Ovary (tissue), 3 donors: Measurements from ENCODE around the gene RAP2B.

Experiments
- POLR2A ChIP-seq: fragments of 450-650 bp; IDR thresholded peaks from one replicate; pipeline ENCODE4 v1.6.1; 2017; ENCODE audit warnings: antibody characterized with exemption, mild to moderate bottlenecking, moderate library complexity
- TF ChIP-seq, protein P1 (sequence below), 3 donors: fragments of 450-650 bp in 2 of 3; fragments of 200-600 bp in 1 of 3; IDR thresholded peaks; one replicate each; pipeline versions ENCODE4 v1.5.1 to v1.8.0; 2016 to 2022; ENCODE audit warnings: antibody characterized with exemption in 3 of 3, mild to moderate bottlenecking in 1 of 3
- donor health status: DM: no; HTN: no; CAD: no.

- TF ChIP-seq, protein P1, sequence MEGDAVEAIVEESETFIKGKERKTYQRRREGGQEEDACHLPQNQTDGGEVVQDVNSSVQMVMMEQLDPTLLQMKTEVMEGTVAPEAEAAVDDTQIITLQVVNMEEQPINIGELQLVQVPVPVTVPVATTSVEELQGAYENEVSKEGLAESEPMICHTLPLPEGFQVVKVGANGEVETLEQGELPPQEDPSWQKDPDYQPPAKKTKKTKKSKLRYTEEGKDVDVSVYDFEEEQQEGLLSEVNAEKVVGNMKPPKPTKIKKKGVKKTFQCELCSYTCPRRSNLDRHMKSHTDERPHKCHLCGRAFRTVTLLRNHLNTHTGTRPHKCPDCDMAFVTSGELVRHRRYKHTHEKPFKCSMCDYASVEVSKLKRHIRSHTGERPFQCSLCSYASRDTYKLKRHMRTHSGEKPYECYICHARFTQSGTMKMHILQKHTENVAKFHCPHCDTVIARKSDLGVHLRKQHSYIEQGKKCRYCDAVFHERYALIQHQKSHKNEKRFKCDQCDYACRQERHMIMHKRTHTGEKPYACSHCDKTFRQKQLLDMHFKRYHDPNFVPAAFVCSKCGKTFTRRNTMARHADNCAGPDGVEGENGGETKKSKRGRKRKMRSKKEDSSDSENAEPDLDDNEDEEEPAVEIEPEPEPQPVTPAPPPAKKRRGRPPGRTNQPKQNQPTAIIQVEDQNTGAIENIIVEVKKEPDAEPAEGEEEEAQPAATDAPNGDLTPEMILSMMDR (IDR thresholded peaks at IDR 0.05), result no peak
- TF ChIP-seq POLR2A, result no peak
These were observed 18.0 kb upstream of the RAP2B start for GRCh38 chr3:153144071-153144470.
